Measurements from ENCODE around the gene SUV39H2. TPM values are rescaled to one million over a fixed set of nuclear protein-coding genes. Genes with fewer than 3 reads are reported as not detected.
A peak's percentile ranks its signal among the peaks of the same experiment; 100 is the strongest.
"Not testable (repeated sequence)": the region's sequence is repeated elsewhere in the genome, so short reads cannot be mapped to it uniquely, and the experiment has no call there.

Gene SUV39H2, protein sequence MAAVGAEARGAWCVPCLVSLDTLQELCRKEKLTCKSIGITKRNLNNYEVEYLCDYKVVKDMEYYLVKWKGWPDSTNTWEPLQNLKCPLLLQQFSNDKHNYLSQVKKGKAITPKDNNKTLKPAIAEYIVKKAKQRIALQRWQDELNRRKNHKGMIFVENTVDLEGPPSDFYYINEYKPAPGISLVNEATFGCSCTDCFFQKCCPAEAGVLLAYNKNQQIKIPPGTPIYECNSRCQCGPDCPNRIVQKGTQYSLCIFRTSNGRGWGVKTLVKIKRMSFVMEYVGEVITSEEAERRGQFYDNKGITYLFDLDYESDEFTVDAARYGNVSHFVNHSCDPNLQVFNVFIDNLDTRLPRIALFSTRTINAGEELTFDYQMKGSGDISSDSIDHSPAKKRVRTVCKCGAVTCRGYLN
- polyA plus RNA-seq (ENCODE audit: insufficient read length in 4 of 4), result 10 to 100 TPM; 20.2 to 26.3 (median 20.9) TPM

DNA sequence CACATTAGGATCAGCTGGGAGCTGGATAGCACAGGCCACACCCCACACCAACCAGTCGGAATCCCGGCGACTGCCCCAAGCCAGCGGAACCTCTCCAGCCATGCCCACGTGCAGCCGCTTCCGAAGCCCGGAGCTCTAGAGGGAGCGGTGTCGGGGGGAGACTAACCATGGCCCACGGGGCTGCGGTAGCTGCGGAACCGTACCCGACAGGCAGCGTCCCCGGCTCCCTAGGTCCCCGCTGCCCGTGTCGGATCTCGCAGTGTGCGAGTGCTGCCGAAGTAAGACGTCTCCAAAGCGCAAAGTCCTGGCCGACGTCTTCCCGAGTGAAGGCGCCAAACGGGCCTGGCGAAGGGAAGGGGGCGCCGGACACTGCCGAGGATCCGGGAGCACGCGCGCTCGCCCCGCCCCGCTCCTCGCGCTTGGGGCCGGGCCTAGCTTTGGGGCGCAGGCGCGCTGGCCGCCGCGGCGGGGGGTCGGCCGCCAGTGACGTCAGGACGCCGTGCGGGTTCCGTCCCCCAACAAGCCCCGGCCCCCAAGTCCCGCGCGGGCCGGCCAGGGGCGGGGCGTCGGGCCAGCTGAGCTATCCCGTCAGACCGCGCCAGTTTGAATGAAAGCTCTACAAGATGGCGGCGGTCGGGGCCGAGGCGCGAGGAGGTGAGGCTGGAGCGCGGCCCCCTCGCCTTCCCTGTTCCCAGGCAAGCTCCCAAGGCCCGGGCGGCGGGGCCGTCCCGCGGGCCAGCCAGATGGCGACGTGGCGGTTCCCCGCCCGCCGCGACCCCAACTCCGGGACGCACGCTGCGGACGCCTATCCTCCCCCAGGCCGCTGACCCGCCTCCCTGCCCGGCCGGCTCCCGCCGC, at the start of gene SUV39H2:
Gene SUV39H2, plus strand, starts transcription at position 601 of the 858 bp plus-strand sequence. Its CDS starts 23 bp downstream, at position 624.
- DNase-seq (ENCODE audit: low read depth in 4 of 4, low spot score in 3 of 4), result peak; percentile 81 to 93 (median 90)

DNA sequence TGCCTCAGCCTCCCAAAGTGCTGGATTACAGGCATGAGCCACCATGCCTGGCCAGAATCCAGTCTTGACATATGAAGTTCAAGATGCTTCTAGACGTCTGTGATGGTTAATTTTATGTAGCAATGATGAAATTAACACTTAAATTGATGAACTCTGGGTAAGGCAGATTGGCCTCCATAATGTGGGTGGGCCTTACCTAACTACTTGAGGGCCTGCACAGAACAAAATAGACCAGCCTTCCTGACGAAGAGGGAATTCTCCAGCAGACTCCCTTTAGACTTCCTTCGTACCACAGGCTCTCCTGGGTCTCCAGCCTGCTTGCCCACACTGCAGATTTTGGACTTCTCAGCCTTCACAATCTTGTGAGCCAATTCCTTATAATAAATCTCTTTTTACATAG, 45.6 kb upstream of the SUV39H2 start:
- DNase-seq (ENCODE audit: low read depth in 4 of 4, low spot score in 3 of 4), result no peak

DNA sequence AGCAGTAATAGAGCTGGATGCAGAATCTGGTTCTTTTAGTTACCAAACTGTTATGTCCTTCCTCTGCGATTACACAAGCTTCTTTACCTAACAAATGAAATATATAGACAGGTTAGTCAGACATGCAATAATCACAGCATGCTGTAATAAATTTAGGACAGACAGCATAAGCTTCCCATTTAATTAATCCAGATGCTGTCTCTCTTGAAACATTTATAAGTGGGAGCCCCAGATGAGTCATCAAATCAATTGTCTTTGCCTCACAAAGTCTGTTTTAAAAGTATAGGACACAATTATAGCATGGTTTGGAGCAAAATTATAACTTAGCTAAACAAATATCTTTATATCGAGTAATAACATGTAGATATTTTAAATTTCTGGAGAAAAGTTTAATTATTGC, 42.5 kb upstream of the SUV39H2 start:
- DNase-seq (ENCODE audit: low read depth in 4 of 4, low spot score in 3 of 4), result no peak

DNA sequence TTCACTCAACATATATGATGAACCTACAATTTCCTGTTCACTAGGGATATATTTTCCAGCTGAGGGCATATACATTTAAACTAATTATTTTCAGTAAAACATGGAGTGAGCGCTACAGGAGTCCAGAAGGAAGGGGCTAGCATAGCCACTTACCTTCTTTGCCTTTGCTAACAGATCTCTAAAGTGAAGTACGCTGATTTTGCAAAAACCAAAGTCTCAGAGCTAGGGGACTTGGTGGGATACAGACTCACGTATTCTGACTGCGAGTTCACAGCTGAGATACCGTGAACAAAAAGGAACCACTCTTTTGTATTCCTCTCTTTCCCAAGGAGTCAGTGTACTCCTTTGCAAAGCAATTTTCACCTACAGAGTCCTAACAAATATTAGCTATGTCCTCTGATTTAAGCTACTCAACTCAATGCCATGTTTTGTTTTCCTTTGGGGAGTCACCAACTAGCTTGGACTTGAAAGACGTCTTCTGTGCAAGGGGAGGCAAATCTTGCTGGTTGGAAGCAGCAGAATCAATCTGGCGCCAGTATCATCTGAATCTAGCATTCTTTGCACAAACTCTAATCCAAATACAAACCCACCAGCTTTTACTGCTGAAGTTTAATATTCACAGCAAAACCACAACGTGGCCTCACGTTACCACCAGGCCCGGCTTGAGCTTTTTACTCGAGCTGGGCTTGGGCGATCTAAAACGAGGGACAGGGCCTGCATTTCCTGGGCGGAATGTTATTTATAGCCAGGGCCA, 41.5 kb upstream of the SUV39H2 start:
- peak in 3 of 4 donors; percentile 6 to 68 (median 66) for DNase-seq (ENCODE audit: low read depth in 4 of 4, low spot score in 3 of 4)

DNA sequence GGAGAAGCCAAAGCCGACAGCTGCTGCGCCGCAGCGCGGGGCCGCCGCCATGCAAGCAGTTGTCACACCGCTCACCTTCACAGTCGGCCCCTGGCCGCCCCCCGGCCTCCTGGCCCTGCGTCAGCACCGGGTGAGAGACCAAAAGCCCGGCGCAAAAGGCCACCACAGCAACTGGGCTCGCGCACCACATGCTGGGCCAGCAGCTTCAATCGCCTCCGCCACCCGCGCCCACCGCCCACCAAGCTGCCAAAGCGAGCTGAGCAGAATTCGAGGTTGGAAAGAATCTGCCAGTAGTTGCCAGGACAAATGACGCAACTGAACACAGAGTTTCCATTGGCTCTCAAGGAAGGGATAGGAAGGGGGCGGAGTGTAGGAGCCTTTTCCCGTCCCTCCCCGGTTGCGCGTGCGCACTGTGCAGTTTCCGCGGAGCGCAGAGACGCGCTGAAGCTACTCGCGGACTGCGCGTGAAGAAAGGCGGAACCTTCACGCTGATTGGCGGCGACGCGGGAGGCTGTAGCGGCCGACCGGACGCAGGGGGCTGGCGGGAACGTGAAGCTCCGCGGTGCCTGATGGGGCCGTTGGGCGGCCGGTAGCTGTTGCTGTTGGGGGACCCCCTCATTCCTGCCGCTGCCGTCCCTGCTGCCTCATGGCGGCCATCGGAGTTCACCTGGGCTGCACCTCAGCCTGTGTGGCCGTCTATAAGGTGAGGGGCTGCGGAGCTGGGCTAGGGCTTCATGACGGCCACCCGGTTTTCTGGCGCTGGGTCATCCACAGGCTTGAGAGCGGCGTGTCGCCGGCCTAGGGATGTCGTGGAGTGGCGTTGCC, 40.7 kb upstream of the SUV39H2 start, which contains the start of the genes CDNF, HSPA14 and MSANTD7:
Gene CDNF, minus strand, starts transcription at position 281 of the 825 bp plus-strand sequence. Its CDS starts 91 bp downstream, at position 190.
Gene HSPA14, plus strand, starts transcription at position 550 of the 825 bp plus-strand sequence. Its CDS starts 97 bp downstream, at position 647.
Gene MSANTD7, plus strand, starts transcription at position 550 of the 825 bp plus-strand sequence. CDS start 3,979 bp downstream, outside the sequence.
- peak; percentile 99 to 100 (median 99) for DNase-seq (ENCODE audit: low read depth in 4 of 4, low spot score in 3 of 4)

DNA sequence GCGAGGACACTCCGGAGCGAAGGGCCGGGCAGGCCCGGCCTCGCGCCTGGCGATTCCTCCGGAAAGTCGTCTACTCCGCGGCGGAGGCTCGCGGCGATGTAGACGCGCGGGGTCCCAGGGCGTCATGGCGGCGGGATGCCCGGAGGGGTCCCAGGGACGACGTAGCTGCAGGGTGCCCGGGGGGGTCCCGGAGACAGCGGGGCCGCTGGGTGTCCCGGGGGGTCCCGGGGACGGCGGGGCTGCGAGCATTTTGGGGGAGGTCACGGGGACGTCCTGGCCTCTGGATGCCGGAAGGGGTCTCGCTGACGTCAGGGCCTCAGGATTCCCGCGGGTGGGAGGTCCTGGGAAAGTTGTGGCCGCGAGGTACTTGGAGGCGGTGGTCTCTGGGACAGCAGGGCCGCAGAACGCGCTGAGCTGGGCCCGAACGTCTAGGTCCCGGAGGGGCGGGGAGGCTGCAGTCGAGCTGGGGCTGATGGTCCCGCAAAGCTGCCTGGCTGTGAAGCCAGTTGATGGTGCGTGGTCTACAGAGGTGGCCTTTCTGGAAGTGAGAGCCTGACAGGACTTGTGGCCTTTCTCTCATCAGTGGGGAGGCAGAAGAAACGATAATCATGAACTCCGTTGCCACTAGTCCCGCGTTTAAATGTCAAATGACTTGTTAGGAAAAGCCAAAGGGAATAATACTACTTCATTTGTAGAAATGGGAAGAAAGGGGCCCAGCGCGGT, 39.9 kb upstream of the SUV39H2 start:
- DNase-seq (ENCODE audit: low read depth in 4 of 4, low spot score in 3 of 4), result peak in 1 of 4 donors; percentile 43

DNA sequence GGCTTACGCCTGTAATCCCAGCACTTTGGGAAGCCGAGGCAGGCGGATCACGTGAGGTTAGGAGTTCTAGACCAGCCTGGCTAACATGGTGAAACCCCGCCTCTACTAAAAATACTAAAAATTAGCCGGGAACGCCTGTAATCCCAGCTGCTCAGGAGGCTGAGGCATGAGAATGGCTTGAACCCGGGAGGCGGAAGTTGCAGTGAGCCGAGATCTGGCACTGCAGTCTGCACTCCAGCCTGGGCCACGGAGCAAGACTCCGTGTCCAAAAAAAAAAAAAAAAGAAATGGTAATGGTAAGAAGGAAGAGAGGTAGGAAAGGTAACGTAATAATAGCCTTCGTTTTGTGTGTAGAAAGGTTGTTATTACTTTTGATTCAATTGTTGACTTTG, 39.4 kb upstream of the SUV39H2 start:
- DNase-seq (ENCODE audit: low read depth in 4 of 4, low spot score in 3 of 4), result no peak

DNA sequence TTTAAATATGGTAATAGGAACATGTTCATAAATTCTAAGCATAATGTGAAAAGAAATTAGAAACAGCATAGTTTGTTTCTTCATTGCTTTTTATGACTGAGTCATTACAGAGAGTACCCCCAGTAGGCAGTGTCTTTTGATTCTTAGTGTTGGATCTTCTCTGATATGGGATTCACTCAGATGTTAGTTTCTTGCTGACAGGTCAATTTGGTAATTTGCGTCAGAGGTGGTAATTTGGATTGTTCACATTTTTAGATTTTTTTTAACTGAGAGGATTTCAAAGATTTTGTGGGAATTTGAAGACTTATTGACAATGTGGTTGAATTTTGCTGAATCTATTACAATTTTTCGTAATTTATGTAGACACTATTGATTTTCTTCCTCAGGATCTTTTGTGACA, 38.5 kb upstream of the SUV39H2 start:
- DNase-seq (ENCODE audit: low read depth in 4 of 4, low spot score in 3 of 4), result no peak

DNA sequence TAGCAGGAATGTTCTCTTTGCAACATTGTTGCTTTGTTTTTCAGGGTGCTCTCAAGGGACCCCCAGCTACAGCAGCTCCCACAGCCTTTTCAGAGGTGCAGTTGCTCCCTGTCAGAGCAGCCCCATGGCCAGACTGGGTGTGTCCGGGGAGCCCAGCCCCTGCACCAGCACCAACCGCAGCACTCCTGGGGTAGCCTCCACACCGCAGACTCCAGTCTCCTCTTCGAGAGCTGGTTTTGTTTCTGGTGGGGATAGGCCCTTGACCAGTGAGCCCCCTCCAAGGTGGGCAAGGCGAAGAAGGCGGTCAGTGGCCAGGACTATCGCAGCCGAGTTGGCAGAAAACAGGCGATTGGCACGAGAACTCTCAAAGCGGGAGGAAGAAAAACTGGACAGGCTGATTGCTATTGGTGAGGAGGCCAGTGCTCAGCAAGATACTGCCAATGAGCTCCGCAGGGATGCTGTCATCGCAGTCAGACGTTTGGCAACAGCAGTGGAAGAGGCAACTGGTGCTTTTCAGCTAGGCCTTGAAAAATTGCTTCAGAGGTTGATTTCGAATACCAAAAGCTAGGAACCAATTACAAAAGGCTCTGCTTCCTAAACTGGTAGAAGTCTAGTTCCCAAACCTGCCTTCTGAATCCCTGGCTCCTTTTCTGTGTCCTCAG, 35.2 kb upstream of the SUV39H2 start:
- DNase-seq (ENCODE audit: low read depth in 4 of 4, low spot score in 3 of 4), result no peak

DNA sequence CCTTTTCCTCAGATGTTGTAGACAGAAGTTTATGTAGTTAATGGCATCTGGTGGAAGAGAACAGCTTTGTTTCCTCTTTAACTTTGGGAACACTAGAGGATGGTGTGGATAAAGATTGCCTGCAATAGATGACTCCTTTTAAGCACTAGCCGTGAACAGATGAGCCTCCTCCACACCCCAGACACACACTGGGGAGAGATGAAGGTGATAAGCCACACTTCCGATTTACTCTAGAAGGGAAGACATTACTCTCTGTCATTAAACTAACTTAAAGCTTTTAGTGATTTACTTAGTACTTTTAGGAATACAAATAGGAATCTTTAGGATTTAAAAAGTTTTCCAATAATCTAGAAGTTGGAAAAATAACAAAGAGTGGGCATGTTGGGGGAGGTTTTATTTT, 33.7 kb upstream of the SUV39H2 start:
- no peak for DNase-seq (ENCODE audit: low read depth in 4 of 4, low spot score in 3 of 4)

DNA sequence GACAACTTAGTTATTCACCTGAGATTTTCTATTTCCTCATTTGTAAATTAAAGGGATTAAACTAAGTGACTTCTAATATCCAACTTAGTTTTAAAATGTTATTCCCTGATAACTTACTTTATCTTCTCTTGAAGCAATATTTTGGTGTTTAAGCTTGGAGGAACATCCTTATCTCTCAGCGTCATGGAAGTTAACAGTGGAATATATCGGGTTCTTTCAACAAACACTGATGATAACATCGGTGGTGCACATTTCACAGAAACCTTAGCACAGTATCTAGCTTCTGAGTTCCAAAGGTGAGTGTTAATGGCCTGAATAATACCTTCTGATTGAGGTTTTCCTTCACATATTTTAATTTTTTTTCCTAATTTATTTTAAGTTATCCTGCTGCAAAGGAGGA, 26.4 kb upstream of the SUV39H2 start:
- DNase-seq (ENCODE audit: low read depth in 4 of 4, low spot score in 3 of 4), result no peak

DNA sequence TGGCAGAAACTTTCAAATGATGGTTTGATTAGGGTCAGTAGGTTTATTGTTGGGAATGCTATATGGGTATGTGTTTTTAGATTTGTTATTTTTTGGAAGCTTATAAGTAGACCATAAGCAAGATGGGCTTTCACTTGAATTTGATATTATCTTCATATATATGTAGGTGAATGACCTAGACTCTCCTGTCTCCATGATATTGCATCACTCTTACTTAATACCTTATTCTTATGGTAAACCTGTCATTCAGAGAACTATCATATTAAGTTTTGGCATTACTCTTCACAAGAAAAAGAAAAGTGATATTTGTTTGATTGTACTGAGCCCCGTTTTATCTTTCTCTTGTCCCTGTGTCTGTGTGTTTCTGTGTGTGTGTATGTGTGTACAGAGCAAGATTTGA, 23.2 kb upstream of the SUV39H2 start:
- DNase-seq (ENCODE audit: low read depth in 4 of 4, low spot score in 3 of 4), result no peak

DNA sequence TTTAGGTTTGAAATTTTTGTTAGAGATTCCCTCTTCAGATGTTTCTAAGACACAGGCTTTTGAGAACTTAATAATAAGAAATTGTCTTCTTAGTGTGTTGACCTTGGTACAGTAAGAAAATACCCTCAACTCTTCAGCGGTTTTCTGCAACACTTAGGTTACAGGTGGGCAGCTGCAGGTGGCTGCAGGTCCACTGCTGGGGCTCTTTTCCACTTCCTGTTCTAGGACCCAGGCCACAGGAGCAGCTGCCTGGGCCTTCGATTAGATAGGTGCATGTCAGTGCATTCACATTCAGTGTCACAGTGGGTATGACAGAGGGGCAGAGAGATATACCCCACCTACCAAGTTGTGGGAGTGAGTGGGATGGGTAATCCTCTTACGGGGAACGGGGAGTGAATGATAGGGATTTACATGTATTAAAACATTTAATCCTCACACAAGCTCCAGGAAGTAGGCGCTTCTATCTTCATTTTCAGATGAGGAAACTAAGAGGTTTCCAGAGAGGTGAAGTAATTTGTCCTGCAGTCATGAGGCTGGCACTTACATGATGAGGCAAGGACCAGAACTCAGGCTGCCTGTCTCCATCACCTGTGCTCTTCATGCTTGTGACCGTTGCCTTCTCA, 20.2 kb upstream of the SUV39H2 start:
- no peak for DNase-seq (ENCODE audit: low read depth in 4 of 4, low spot score in 3 of 4)

DNA sequence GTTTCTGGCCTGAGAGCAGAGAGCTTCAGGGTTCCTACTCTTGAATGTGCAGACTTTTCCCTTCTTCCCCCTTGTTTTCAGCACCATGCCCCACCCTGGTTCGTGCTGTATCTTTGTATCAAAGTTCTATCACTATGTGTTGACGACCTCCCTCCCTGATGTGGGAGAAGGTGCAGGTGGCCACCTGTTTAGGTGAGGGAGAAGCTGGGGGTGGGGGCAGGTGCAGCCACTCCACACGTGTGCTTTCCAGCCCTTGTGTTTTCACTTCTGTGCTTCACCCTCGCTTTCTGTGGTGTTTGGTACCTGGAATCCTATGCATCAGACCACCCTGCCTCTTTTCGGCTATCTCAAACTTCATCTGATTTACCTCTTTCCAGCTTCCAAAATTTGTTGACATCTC, 19.6 kb upstream of the SUV39H2 start:
- DNase-seq (ENCODE audit: low read depth in 4 of 4, low spot score in 3 of 4), result no peak

DNA sequence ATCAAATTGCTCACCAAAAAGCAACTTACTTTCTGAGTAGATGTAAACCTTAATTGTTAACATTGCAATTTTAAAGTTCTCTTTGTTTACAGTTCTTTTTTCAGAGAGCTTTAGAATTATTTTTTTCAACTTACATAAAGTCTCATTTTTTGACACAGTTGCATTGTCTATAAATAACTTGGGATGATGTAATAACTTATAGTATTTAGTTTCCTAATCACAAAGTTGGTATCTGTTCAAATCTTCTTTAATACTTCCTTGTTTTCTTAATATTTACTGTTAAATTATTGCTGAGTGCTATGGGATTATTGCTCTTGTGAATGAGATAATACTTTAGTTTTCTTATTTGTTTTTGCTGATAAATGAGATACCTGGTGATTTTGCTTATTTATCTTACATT, 18.9 kb upstream of the SUV39H2 start:
- no peak for DNase-seq (ENCODE audit: low read depth in 4 of 4, low spot score in 3 of 4)

DNA sequence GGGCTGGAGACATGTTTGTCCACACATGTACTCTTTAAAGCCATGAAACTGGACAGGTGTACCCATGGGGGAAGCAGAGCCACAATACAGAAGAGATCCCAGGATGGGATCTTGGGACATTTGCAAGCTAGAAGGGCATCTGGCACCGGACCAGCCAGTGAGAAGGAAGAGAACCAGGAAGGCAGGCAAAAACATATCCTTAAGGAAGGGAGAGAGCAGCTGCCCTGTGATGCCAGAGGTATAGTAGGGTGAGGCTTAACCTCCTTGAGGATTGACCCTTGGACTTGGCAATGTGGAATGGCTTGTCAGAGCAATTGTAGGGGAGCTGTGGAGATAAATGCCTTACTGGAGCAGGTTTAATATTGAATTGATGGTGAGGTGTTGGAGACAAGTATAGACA, 17.9 kb upstream of the SUV39H2 start:
- DNase-seq (ENCODE audit: low read depth in 4 of 4, low spot score in 3 of 4), result no peak

DNA sequence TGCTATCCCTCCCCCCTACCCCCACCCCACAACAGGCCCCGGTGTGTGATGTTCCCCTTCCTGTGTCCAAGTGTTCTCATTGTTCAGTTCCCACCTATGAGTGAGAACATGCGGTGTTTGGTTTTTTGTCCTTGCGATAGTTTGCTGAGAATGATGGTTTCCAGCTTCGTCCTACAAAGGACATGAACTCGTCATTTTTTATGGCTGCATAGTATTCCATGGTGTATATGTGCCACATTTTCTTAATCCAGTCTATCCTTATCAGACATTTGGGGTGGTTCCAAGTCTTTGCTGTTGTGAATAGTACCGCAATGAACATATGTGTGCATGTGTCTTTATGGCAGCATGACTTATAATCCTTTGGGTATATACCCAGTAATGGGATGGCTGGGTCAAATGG, 14.2 kb upstream of the SUV39H2 start:
- DNase-seq (ENCODE audit: low read depth in 4 of 4, low spot score in 3 of 4), result not testable (repeated sequence)

DNA sequence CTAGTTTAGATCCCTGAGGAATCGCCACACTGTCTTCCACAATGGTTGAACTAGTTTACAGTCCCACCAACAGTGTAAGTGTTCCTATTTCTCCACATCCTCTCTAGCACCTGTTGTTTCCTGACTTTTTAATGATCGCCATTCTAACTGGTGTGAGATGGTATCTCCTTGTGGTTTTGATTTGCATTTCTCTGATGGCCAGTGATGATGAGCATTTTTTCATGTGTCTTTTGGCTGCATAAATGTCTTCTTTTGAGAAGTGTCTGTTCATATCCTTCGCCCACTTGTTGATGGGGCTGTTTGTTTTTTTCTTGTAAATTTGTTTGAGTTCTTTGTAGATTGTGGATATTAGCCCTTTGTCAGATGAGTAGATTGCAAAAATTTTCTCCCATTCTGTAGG, 13.8 kb upstream of the SUV39H2 start:
- not testable (repeated sequence) for DNase-seq (ENCODE audit: low read depth in 4 of 4, low spot score in 3 of 4)
